Uterus (tissue), 2 donors: Measurements from ENCODE around the gene TRPM1.

Experiments used
- CTCF ChIP-seq, 4 experiments: fragments of 200-600 bp in 2 of 4; fragments of 450-650 bp in 2 of 4; sonication (generic) in 2 of 4; IDR thresholded peaks; one replicate each; pipeline ENCODE4 v1.5.1; 2016 to 2019; ENCODE audit warnings: antibody characterized with exemption in 4 of 4, mild to moderate bottlenecking in 2 of 4, moderate library complexity in 1 of 4
- POLR2A ChIP-seq, 2 donors: fragments of 450-650 bp; IDR thresholded peaks; one replicate each; pipeline ENCODE4 v1.6.1; 2016; ENCODE audit warnings: antibody characterized with exemption in 2 of 2, mild to moderate bottlenecking in 1 of 2, moderate library complexity in 1 of 2

GRCh38 chr15:31025996-31026395 lies 75.5 kb downstream of the TRPM1 start:
- TF ChIP-seq CTCF (IDR thresholded peaks at IDR 0.05) (no peak), POLR2A (IDR thresholded peaks at IDR 0.05) (no peak)
